HG03280 (cell line): ENCODE measurements around the gene ZFP2.

Experiments used
- ATAC-seq: cut with Tn5 transposase; IDR thresholded peaks from one replicate; pipeline ENCODE4 v1.9.1; 2021; ENCODE audit warnings: mild to moderate bottlenecking, moderate library complexity; ENCODE audit not compliant: unreplicated experiment

ZFP2 gene

GRCh38 chr5:178965465-178966055, 69.8 kb downstream of the ZFP2 start:
- ATAC-seq, result no peak

- ATAC-seq, result no peak
Measured at GRCh38 chr5:178981381-178981780, 85.7 kb downstream of the ZFP2 start.
